ENCODE measurements around the gene C8G.

DNA sequence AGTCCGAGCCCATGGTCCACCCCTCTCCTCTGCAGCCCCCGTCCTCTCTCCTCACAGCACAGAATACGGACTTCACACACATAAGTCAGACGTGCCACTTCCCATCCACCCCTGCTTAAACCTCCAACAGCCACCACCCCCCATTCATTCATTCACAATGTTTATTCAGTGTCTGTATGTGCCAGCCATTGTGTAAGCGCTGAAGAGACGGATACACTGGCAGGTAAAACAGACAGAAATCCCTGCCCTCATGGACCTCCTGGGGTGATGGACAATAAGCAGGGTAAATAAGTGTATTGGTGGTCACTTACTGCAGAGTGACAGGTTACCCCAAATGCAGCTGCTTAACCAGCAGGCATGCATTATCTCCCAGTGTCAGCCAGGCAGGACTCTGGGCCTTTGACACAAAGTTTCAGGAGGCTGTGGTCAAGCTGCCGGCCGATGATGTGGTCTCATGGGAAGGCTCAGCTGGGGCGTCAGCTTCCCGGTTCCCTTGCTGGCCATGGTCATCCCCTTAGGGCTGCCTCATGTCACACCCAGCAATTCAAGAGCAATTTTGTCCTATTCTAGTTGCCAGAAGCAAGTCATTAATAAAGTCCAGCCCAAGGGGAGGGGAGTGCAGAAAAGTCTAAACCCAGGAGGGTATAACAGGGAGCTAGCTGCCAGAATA lies 45.3 kb downstream of the C8G start:
- TF ChIP-seq POLR2A (IDR thresholded peaks at IDR 0.05; ENCODE audit: low read depth, low read length) (no peak), TAF1 (IDR thresholded peaks at IDR 0.05; ENCODE audit: borderline replicate concordance, low read depth, low read length) (no peak), POLR2AphosphoS5 (IDR thresholded peaks at IDR 0.05; ENCODE audit: low read depth, low read length) (no peak)
